Stomach smooth muscle (tissue), 2 donors: ENCODE measurements around the gene CDCP1.

ENCODE experiments used
- H3K27ac ChIP-seq: one replicate; pipeline ENCODE4 v1.7.0; 2013; ENCODE audit warnings: mild to moderate bottlenecking, low read length, inconsistent platforms
- H3K27me3 ChIP-seq, 2 donors: one replicate each; pipeline ENCODE4 v1.7.0; 2013; ENCODE audit warnings: low read length in 2 of 2; ENCODE audit not compliant: insufficient read depth in 2 of 2, control insufficient read depth in 1 of 2
- H3K36me3 ChIP-seq, 2 donors: one replicate each; pipeline ENCODE4 v1.7.0; 2013; ENCODE audit warnings: low read length in 2 of 2; ENCODE audit not compliant: control insufficient read depth in 2 of 2, insufficient read depth in 2 of 2
- H3K4me1 ChIP-seq: one replicate; pipeline ENCODE4 v1.7.0; 2013; ENCODE audit warnings: low read length; ENCODE audit not compliant: control insufficient read depth, insufficient read depth
- H3K4me3 ChIP-seq, 2 donors: one replicate each; pipeline ENCODE4 v1.7.0; 2013; ENCODE audit warnings: low read length in 2 of 2
- H3K9ac ChIP-seq, 2 donors: one replicate each; pipeline ENCODE4 v1.7.0; 2013; ENCODE audit warnings: low read length in 2 of 2, mild to moderate bottlenecking in 1 of 2
- H3K9me3 ChIP-seq, 2 donors: one replicate each; pipeline ENCODE4 v1.7.0; 2013; ENCODE audit warnings: low read length in 2 of 2; ENCODE audit not compliant: control insufficient read depth in 2 of 2
- donor health status: healthy.
- donor health status: Pancreatic carcinoma.

The CDCP1 gene

GRCh38 chr3:45033791-45034190 is 112.4 kb downstream of the CDCP1 start:
- peaks cover 0 to 11% of the 10 kb centered on the region in 2 donors for H3K36me3 ChIP-seq
- no peak overlapping the region for H3K27ac ChIP-seq
- H3K27me3 ChIP-seq: no peaks in the 10 kb centered on the region
- H3K4me1 ChIP-seq: peaks cover 35% of the 10 kb centered on the region
- H3K4me3 ChIP-seq: no peak overlapping the region
- H3K9ac ChIP-seq: no peak overlapping the region
- no peaks in the 10 kb centered on the region for H3K9me3 ChIP-seq
